Measurements from ENCODE around the gene HEPACAM.
"Not testable (repeated sequence)": the region's sequence is repeated elsewhere in the genome, so short reads cannot be mapped to it uniquely, and the experiment has no call there.

The HEPACAM gene

DNA sequence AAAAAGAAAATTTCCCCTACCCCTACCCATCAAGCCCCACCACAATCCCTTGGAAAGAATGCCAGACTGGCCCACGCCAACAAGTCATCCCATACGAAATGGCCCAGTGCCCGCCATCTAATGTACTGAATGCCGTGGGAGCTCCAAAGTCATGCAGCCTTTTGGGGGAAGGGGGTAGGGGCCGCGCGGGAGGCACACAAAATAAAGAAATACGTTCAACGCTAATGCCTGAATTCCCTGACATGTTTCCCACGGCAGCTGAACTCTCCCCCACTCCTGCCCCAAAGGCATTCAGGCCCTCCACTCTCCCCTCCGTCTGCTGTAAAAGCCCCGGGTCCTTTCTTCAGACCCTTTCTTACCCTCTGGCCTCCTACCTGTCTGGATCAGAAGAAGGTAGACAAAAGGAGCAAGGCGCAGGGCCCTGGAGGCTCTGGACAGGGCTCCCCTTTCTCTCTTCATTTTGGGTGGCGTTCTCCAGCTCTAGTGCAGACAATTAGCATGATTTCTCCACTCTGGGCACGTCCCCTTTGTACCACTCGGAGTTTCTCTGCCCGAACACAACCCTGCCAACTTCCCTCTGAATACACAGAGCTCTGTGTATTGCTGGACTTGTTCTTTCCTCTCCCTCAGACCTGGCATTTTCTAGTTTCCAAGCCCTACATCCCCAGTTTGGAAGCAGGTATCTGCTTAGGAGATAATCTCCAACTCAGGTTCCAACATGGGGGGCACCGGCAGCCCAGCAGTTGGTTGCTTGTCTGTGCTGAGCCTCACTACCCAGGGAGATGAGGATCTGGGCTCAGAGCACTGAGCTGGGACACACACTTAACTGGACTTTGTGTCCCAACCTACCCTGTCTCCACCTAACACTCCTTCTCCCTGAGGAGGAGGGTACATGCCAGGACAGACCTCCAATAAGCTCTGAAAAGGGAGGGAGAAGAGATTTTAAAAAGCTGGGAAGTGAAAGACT lies at the start of gene HEPACAM:
TSS of gene HEPACAM (minus strand) at position 500 of the 967 bp plus-strand sequence. CDS start at position 459, 41 bp downstream.
- no peak for DNase-seq (ENCODE audit: low spot score)

GRCh38 chr11:124984512-124984854 lies 48.6 kb upstream of the HEPACAM start:
- DNase-seq (ENCODE audit: low spot score): no peak

GRCh38 chr11:124983674-124984511 lies 48.0 kb upstream of the HEPACAM start:
- no peak for DNase-seq (ENCODE audit: low spot score)

DNA sequence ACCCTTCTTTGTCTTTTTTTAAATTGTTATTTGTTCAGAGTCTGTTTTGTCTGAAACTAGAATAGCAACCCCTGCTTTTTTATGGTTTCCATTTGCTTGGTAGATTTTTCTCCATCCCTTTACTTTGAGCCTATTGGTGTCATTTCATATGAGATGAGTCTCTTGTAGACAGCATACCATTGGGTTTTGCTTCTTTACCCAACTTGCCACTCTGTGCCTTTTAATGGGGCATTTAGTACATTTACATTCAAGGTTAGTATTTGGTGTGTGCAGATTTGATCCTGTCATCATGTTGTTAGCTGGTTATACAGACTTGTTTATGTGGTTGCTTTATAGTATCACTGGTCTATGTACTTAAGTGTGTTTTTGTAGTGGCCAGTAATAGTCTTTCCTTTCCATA lies 46.2 kb upstream of the HEPACAM start:
- no peak for DNase-seq (ENCODE audit: low spot score)

DNA sequence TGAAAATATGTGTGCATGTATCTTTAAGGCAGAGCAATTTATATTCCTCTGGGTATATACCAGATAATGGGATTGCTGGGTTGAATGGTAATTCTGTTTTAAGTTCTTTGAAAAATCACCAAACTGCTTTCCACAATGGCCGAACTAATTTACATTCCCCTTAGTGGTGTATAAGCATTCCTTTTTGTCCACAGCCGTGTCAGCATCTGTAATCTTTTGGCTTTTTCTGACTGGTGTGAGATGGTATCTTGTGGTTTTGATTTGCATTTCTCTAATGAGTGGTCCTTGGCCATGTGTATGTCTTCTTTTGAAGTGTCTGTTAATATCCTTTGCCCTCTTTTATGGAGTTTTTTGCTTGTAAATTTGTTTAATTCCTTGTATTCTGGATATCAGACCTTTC lies 42.5 kb upstream of the HEPACAM start:
- no peak for DNase-seq (ENCODE audit: low spot score)

DNA sequence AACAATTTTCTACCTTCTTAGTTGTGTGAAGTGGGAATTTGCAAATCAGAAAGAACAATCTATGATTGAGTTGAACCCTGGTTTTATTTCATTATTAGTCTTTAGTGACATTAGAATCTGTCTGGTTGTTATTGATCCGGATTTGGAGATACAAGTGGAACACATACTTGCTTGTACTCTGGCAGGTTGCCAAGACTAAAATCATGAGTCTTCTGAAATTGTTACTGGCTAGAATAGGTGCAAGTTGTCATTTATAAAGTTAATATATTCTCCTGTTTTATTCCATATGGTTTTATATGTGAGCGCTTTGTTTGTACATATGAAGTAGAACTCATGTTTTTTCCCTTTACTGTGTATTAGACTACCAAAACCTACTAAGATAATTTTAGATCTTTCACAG lies 41.2 kb upstream of the HEPACAM start:
- no peak for DNase-seq (ENCODE audit: low spot score)

- no peak for DNase-seq (ENCODE audit: low spot score)
These were observed 40.7 kb upstream of the HEPACAM start for GRCh38 chr11:124976531-124976930.

DNA sequence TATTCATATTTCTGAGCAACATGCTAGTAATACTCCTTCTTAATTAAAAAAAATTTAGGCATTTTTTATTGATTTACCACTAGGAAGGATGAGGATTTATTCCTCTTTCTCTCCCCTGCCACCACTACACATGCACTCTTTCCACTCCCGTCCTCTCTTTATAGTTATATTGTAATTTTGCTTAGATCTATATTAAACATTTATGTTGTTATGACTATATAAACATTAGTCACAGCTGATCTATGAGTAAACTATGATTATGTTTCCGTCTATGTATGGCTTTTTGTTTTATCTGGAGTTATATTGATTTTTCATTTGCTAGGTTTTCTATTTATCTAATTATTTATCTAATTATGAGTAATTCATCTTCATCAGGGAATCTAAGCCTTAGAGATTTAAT lies 36.0 kb upstream of the HEPACAM start:
- DNase-seq (ENCODE audit: low spot score): no peak

GRCh38 chr11:124970925-124971324 lies 35.1 kb upstream of the HEPACAM start:
- peak; percentile 28 for DNase-seq (ENCODE audit: low spot score)

- DNase-seq (ENCODE audit: low spot score): not testable (repeated sequence)
These were observed 32.4 kb upstream of the HEPACAM start for GRCh38 chr11:124968197-124968596.

DNA sequence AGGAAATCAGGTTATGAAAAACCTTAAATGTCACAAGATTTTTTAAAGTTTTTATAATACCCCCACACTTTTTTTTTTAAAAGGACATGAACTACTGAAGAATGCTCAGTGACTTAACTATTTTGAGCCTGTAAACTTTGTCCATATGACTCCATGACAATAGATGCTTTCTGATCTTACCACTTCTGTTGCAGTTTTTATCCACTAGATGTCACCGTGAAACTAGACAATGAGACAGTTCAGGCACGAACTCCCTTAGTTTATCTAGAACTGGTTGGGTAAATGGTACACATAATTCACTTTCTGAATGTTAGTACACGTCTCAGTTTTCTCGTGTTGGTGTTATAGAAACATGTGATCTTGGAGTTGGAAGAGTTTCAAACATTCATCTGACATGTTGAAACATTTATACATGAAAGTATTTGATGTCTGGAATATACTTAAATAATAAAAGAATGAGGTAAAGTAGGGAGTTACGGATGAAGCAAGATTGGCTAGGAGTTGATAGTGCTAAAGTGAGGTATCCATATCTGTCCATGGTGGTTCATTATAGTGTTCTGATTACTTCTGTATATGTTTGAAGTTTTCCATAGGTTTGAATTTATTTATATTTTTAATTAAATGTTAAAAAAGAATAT lies 26.2 kb upstream of the HEPACAM start:
- DNase-seq (ENCODE audit: low spot score): peak; percentile 78

DNA sequence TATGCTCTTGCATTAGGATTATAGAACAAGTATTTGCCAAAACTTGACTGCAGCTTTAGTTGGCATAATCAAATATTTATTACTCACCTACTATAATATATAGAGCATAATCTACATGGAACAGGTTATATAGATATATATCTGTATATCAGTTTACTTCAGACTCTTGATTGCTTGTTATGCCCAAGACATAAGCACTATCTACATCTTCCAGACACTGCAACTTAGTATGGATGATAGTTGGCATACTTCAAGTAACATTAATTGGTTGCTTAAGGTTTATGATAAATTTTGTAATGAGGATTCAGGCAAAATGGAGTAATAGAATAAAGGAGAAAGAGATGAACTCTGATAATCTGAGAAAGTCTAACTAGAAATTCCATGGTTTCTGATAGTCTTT lies 19.2 kb upstream of the HEPACAM start:
- no peak for DNase-seq (ENCODE audit: low spot score)

DNA sequence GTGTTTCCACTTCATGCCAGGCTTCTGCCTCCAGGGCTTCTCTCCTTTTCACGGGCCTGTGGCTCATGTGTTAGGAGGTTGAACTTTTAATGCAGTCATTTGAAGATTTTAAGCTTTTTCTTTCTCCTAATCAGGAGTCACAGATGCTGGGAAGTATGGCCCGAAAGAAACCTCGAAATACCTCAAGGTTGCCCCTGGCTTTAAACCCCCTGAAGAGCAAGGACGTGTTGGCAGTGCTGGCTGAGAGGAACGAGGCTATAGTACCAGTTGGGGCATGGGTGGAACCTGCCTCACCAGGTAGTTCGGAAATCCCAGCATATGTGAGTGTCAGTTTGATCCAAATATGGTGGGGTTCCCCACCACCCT lies 18.7 kb upstream of the HEPACAM start:
- DNase-seq (ENCODE audit: low spot score): no peak

DNA sequence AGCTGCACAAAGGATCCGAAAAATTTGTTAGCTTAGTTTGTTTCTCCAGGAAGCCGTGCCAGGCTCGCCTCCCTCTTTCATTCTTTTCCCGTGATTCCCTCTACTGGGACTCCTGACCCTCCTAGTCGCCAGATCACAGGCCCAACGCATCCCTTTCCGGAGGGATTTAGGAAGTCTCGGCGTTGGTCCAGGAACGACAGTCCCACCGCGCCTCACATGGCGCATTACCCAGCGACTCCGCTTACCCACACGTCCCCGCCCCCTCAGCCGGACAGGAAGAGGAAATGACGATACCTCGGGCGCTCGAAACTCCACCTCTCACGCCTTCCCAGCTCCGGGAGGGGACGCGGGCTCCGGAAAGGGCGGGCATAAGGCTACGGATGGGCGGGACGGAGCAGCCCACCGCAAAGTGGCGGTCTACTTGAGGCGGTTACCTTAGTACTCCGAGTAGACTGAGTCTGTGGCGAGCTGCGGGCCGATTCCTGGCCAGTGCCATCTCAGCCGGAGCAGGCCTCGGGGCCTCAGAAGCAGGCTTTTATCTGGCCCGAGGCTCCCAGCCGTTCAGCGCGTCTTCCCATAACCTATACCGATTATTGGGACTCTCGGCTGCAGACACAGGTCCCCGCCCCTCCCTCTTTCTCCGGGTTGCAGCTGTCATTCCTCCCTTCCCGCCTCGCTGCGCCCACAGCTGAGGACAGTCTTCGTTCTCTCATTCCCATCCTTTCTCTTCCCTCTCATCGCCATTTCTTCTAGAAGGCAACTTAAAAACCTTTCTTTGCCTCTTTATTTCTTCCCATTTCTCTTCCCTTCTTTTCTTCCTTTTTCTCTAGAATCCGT lies 18.1 kb upstream of the HEPACAM start, which contains the start of gene CCDC15:
TSS of gene CCDC15 (plus strand) at position 450 of the 837 bp plus-strand sequence. CDS start 531 bp downstream, outside the sequence.
- DNase-seq (ENCODE audit: low spot score): peak; percentile 96

DNA sequence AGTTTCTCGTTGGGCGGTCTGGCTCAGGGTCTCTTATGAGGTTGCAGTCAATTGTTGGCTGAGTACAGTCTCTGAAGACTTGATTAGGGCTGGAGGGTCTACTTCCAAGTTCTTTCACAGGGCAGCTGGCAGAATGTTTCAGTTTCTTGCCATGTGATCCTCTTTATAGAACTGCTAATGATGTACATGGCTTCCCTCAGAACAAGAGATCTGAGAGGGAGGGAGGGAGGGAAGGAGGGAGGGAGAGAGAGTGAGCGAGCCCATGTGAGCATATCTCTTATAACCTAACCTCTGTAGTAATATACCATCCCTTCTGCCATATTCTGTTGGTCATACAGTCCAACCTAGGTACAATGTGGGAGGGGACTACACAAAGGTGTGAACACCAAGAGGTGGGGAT lies 15.5 kb upstream of the HEPACAM start:
- DNase-seq (ENCODE audit: low spot score): no peak

GRCh38 chr11:124950601-124951330 lies 14.9 kb upstream of the HEPACAM start:
- DNase-seq (ENCODE audit: low spot score): no peak

DNA sequence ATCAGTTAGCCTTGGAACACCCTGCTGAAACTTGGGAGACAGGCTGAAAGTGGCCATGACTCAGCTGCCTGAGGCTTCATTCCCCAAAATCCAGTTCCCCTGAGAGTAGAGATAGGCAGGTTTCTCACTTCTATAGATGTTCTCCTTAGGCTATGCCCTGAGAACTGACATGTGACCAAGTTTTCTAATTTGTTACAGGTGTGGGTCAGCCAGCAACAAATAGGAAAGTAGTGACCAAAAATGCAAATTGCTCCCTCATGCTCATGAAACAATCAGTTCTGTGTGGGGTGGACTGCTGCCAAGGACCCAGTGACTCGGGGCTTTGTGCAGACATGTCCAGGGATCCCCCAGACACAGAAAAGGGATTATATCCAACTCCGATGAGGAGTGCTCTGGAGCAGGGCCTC lies 10.9 kb upstream of the HEPACAM start:
- DNase-seq (ENCODE audit: low spot score): no peak

GRCh38 chr11:124945826-124946225 lies 10.0 kb upstream of the HEPACAM start:
- no peak for DNase-seq (ENCODE audit: low spot score)

- DNase-seq (ENCODE audit: low spot score): no peak
These were observed 8.7 kb upstream of the HEPACAM start for GRCh38 chr11:124944565-124944964.

DNA sequence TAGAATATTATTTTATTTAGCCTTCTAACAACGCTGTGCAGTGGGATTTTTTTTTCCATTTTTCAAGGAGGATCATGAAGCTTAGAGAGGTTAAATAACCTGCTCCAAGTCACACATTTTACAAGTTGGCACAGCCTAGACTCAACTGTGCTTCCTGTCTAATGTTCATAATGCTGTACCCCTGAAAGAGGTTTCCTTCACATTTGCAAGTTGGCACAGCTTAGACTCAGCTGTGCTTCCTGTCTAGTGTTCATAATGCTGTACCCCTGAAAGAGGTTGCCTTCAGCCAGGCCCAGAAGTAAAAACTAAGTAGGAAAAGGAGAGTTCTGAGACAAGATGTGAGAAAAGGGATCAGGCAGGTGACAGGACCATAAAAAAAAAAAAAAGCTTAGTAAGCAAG lies 7.9 kb upstream of the HEPACAM start:
- no peak for DNase-seq (ENCODE audit: low spot score)

DNA sequence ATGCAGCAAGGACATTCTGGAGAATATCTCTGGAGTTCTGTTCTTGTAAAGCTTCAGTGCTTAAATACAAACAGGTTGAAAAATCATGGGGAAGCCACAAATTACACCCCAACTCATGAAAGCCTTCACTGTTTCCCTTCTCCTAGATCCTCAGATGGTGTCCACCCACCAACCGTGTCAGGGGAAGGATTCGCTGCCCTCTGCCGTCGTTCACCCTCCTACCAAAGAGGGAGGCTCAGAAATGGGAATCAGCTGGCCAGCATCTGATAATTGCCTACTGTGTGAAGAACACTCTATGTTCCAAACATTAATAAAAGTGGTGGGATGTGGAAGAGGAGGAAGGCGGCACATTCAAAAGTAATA lies 7.4 kb upstream of the HEPACAM start:
- DNase-seq (ENCODE audit: low spot score): no peak

All from SW480 (cell line).